RPMI8226 (cell line): ENCODE measurements around the gene GGT7.
A peak's percentile ranks its signal among the peaks of the same experiment; 100 is the strongest.
"Not testable (repeated sequence)": the region's sequence is repeated elsewhere in the genome, so short reads cannot be mapped to it uniquely, and the experiment has no call there.

Experiments used
- DNase-seq: peaks from one replicate; pipeline ENCODE4 v3.0.0-alpha.2; 2015

GGT7 gene

DNA sequence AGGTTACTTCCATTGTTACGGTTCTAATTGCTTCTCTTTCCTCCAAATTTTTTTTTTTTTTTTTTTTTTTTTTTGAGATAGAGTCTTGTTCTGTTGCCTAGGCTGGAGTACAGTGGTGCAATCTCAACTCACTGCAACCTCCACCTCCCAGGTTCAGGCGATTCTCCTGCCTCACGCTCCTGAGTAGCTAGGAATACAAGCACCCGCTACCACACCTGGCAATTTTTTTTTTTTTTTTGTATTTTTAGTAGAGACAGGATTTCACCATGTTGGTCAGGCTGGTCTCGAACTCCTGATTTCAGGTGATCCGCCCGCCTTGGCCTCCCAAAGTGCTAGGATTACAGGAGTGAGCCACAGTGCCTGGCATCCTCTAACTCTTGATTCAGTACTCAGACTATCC is 8.3 kb upstream of the GGT7 start:
- DNase-seq = not testable (repeated sequence)

DNA sequence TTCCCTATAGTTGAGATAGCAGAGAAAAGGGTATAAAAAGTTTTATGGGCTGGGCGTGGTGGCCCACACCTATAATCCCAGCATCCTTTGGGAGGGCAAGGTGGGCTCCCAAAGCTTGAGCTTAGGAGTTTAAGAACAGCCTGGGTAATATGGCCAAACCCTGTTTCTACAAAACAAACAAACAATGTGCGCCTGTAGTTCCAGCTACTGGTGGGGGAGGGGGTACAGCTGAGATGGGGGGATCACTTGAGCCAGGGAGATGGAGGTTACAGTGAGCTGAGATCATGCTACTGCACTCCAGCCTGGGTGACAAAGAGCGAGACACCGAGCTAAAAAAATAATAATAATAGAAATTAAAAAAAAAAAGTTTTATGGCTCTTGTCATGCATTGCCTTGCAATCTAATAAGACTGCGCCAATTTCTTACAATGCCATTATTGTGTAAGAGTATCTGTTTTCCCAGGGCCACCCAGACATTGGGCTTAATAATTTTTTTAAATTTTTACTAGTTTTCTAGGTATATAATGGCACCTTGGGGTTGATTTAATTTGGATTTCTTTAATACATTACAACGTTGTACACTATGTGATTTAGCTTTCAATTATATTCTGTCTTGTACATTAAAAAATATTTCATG is 7.7 kb upstream of the GGT7 start:
- no peak for DNase-seq

GRCh38 chr20:34876406-34877282 is 4.0 kb upstream of the GGT7 start, which contains the start of gene ACSS2:
Gene ACSS2, plus strand, starts transcription at chr20:34876612. Its CDS starts 34 bp downstream, at chr20:34876646.
- DNase-seq = no peak

DNA sequence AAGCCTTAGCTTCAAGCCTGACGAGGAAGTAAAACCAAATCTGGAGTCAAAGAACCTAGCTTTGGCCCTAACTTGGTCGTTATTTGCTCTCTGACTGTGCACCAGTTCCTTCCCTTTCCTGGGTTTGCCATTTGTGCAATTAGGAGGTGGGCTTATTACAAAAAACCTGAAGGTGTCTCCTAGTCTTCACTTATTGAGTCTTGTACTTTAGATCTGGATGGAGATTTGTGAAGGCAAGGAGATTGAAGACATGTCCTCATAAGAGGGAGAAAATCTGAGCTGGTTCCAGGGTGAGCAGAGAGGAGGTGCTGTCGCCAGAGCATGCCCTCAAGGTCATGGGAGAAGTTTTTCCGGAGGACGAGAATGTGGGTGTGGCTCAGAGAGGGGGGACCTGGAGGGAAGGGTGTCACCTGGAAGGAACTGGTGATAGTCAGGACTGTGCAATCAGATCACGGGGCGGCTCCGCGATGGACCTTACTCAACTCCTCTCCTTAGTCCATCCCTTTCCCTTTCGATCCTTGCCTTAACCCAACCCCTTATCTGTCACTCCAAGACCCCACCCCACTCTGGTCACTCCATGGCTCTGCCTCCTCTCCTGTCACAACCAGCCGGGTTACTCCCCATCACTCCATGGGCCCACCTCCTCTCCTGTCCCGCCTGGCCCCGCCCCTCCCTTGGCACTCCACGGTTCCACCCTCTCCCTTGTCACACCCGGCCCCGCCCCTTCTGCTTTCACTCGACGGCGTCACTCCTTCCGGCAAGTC is 3.2 kb upstream of the GGT7 start:
- peak; percentile 98 for DNase-seq

GRCh38 chr20:34874094-34874654 is 1.5 kb upstream of the GGT7 start:
- peak; percentile 76 for DNase-seq

DNA sequence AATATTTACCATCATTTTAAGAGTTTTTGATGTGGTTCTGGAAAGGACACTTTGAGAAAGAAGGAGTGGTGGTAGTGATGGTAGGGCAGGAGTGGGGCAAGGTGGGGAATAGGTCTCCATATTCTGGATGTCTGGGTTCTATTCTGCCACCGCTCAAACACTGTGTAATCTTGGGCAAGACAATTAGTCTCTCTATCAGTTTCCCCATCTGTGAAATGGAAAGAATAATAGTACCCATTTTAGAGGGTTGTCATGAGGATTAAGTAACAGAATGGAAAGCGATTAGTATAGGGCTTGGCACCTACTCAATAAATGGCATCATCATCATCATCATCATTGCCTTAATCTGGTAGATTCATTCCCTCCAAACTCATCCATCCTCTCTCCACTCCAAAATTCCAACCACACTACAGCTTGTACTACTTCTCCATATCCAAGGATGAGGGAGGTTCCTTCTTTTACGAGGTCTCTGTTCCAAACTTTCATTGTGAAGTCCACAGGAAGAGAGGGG is 982 bp upstream of the GGT7 start:
- no peak for DNase-seq

- DNase-seq = no peak
Observed at GRCh38 chr20:34871966-34872621, 562 bp downstream of the GGT7 start.

GRCh38 chr20:34871320-34871926 is 1.2 kb downstream of the GGT7 start:
- no peak for DNase-seq

- DNase-seq = no peak
Observed at GRCh38 chr20:34864216-34864615, 8.4 kb downstream of the GGT7 start.

GRCh38 chr20:34863421-34863965 is 9.2 kb downstream of the GGT7 start:
- DNase-seq = no peak

- no peak for DNase-seq
Observed at GRCh38 chr20:34862724-34863123, 9.9 kb downstream of the GGT7 start.

GRCh38 chr20:34861386-34862084 is 11.1 kb downstream of the GGT7 start:
- no peak for DNase-seq

DNA sequence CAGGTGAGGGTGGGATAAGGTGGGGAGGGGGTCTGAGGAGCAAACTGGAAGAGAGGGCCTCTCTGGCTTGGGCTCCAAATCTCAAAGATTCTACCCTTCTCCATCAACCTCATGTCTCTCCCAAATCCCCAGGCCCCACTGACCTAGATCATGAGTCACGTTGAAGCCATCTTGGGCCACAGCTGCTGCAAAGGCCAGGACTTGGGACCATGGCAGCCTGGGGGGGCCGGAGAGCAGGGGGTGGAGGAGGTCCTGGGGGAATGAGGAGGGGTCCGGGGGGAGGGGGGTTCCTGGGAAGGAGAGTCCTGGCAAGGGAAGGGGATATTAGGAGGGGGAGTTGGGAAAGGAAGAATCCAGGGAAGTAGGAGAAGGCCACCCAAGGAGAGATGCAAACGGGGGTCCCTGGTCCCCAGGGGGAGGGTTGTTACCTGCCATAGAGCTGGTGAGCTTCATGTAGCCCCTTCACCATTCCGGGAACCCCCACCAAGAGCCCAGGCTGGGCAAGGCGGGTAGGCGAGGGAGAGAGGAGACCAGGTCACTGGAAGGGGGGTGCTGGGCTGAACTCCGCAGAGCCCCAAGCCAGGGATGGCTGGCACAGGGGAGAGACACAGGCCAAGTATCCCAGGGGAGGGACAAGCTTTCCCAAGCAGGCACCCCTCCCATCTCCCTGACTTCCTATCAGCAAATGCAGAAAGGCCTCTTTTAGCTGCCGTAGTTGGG is 12.7 kb downstream of the GGT7 start:
- no peak for DNase-seq

DNA sequence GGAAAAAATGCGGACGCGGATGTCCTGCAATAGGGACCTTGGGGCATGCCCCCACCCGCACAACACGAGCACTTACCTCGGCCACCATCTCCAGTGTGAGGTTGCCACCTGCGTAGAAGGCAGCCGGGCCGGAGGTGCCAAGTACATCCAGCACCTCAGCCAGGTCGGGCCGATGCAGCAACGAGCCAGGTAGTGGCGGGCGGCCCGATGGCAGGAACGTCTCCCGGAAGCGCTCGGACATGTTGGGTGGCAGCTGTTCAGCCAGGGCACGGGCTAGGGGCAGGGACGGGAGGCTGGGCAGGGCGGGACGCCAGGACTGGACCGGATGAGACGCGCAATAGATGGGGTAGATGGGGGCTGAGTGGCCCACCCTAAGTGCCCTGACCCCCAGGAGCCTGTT is 13.3 kb downstream of the GGT7 start:
- DNase-seq = no peak

GRCh38 chr20:34852298-34852697 is 20.4 kb downstream of the GGT7 start:
- DNase-seq = no peak

DNA sequence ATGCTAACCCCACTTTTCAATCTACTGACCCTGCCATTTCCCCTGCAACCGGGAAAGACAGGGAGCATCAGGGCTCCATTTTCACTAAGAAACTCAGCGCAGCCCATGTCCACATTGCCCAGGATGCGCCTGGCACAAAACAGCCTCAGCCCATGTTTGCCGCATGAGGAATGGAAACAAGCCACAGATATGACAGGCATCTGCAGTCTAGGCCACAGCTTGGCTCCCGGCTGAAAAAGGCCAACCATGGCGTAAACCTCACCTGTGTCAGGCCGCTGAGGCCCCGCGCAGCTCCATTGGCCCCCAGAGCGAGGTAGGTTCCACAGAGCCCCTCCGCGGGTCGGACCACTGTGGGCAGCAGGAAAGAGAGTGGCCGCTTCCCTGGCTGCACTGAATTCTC is 21.7 kb downstream of the GGT7 start:
- no peak for DNase-seq

DNA sequence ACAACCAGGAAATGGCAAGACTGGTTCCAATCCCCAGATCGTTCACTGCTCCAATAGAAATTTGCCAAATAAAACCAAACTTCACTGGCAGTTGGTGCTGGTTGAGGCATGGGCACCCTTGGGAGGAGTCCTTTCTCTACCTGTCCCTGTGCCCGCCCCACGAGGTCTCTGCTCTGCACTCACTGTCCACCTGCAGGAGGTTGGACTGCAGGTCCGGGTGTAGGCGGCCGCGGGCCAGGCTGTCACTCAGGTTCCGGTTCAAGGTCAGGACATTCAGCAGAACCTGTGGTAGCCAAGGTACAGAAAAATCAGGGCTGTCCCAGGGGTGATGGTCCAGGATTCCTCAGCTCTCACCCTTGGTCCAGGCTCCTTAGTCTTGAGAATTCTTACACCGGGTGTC is 22.9 kb downstream of the GGT7 start:
- DNase-seq = no peak

DNA sequence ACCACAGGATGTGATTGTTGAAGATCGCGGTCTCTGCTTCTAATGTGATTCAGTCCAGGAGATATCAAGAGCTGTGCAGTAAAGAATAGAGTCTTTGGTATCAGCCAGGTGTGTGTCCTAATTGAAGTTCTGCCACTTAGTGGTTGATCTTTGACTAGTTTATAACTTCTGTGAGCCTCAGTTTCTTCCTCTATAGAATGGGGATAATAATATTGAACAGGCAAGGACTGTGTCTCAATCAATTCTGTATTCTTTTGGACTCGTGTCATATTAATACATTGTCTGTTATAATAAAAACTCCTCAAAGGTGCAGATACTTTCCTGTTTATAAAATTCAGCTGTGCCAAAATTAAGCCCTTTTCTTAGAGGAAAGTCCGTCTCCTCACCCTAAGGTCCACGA is 24.1 kb downstream of the GGT7 start:
- DNase-seq = no peak

- no peak for DNase-seq
Observed at GRCh38 chr20:34843421-34843820, 29.2 kb downstream of the GGT7 start.

- no peak for DNase-seq
Observed at GRCh38 chr20:34842143-34842542, 30.5 kb downstream of the GGT7 start.
